K562 (cell line): ENCODE data around the gene POU3F1. TPM values are rescaled to one million over a fixed set of nuclear protein-coding genes. Genes with fewer than 3 reads are reported as not detected.

Experiments
- ATAC-seq: fragments of 200-7000 bp; cut with Tn5 transposase; 3 replicates; pipeline ENCODE4 v1.9.1; 2020; ENCODE audit warnings: moderate library complexity
- BruUV-seq: library from RNA; stranded (reverse); fragments of 400-500 nt; replicated peaks from 2 replicates; lab custom pipeline; 2021; lab: Mats Ljungman, UMichigan
- CTCF ChIA-PET: fragments of 300-600 bp; formaldehyde crosslinking; extraction: SDS; loops from one replicate; lab custom pipeline; 2021; ENCODE audit warnings: low intra/inter-chr PET ratio; lab: Yijun Ruan, JAX
- POLR2A ChIA-PET: fragments of 300-600, 350-650 bp; sonication (Branson Sonifier 250); formaldehyde crosslinking; extraction: SDS; loops from one replicate; lab custom pipeline; 2021; ENCODE audit warnings: antibody characterized with exemption, inconsistent platforms; lab: Yijun Ruan, JAX
- DNase-seq, 4 experiments: peaks; one replicate each; pipeline versions ENCODE4 v3.0.0 to v3.0.0-alpha.2; 2011 to 2018; ENCODE audit warnings: low spot score in 3 of 4, mixed read lengths in 3 of 4; ENCODE audit errors: extremely low read depth in 1 of 4
- FAIRE-seq: peaks from 2 replicates; lab custom pipeline; 2011; peaks lifted over from hg19 to GRCh38; lab: Jason Lieb, UNC
- H2AFZ ChIP-seq: 2 replicates; pipeline ENCODE4 v1.6.0; 2011; ENCODE audit warnings: low read depth, low read length, control low read depth, inconsistent platforms
- H3K27ac ChIP-seq: fragments of 200-600 bp; 3 replicates; pipeline ENCODE4 v1.8.0; 2011; ENCODE audit warnings: low read depth, mild to moderate bottlenecking, control low read depth, inconsistent platforms, low read length, moderate library complexity, mixed read lengths; ENCODE audit errors: extremely low read depth
- H3K27me3 ChIP-seq, 2 experiments: fragments of 300-600 bp in 1 of 2; 2 replicates in 1 of 2; 3 replicates in 1 of 2; pipeline versions ENCODE4 v1.6.0 to v1.8.0; 2011; ENCODE audit warnings: inconsistent platforms in 2 of 2, low read length in 2 of 2, mild to moderate bottlenecking in 1 of 2, mixed read lengths in 1 of 2, moderate library complexity in 1 of 2; ENCODE audit not compliant: control insufficient read depth in 2 of 2, insufficient read depth in 2 of 2
- H3K36me3 ChIP-seq: fragments of 300-600 bp; 3 replicates; pipeline ENCODE4 v1.8.0; 2011; ENCODE audit warnings: mild to moderate bottlenecking, low read length, inconsistent platforms; ENCODE audit not compliant: control insufficient read depth, insufficient read depth
- H3K4me1 ChIP-seq, 2 experiments: fragments of 200-600 bp in 1 of 2; replicated peaks in 1 of 2; 2 replicates in 1 of 2; 3 replicates in 1 of 2; pipeline versions ENCODE4 v1.5.1 to v1.8.0; 2011; ENCODE audit warnings: inconsistent platforms in 2 of 2, low read length in 2 of 2, mild to moderate bottlenecking in 1 of 2, mixed read lengths in 1 of 2, moderate library complexity in 1 of 2; ENCODE audit not compliant: control insufficient read depth in 2 of 2, insufficient read depth in 2 of 2
- H3K4me2 ChIP-seq: 2 replicates; pipeline ENCODE4 v1.6.1; 2011; ENCODE audit warnings: low read length, control low read depth, inconsistent platforms, mixed read lengths; ENCODE audit not compliant: insufficient read depth
- H3K4me3 ChIP-seq: fragments of 200-600 bp; sonication (generic), shearing (Covaris generic); 2 replicates; pipeline ENCODE4 v1.5.1; 2016; ENCODE audit warnings: control low read depth, inconsistent platforms
- H3K79me2 ChIP-seq: fragments of 200-600 bp; 3 replicates; pipeline ENCODE4 v1.8.0; 2011; ENCODE audit warnings: low read length, inconsistent platforms; ENCODE audit not compliant: control insufficient read depth, insufficient read depth
- H3K9ac ChIP-seq, 2 experiments: 2 replicates each; pipeline versions ENCODE4 v1.6.0 to v1.6.1; 2011; ENCODE audit warnings: low read depth in 2 of 2, low read length in 2 of 2, control low read depth in 1 of 2, inconsistent platforms in 1 of 2, mild to moderate bottlenecking in 1 of 2, mixed read lengths in 1 of 2; ENCODE audit not compliant: insufficient read depth in 1 of 2
- H3K9me1 ChIP-seq: one replicate; pipeline ENCODE4 v1.6.0; 2011; ENCODE audit warnings: inconsistent platforms, mild to moderate bottlenecking, low read length, moderate library complexity; ENCODE audit not compliant: control insufficient read depth, insufficient read depth
- H3K9me3 ChIP-seq: replicated peaks from 2 replicates; pipeline ENCODE4 v1.5.1; 2011; ENCODE audit warnings: low read depth, low read length, inconsistent platforms; ENCODE audit not compliant: control insufficient read depth, insufficient read depth
- H4K20me1 ChIP-seq: replicated peaks from 2 replicates; pipeline ENCODE4 v1.6.1; 2011; ENCODE audit warnings: low read length, inconsistent platforms, mixed read lengths; ENCODE audit not compliant: control insufficient read depth, insufficient read depth
- CHCHD3 ChIP-seq: fragments of 250-450 bp; sonication (Bioruptor Pico); IDR thresholded peaks from 2 replicates; pipeline ENCODE4 v2.1.2; 2022; ENCODE audit warnings: mild to moderate bottlenecking
- HDAC8 ChIP-seq: fragments of 450-650 bp; IDR thresholded peaks from 2 replicates; pipeline ENCODE4 v1.6.1; 2016; ENCODE audit warnings: mild to moderate bottlenecking, missing genetic modification characterization, moderate library complexity, missing compliant biosample characterization
- HMG20B ChIP-seq: fragments of 250-450 bp; sonication (Bioruptor Pico); IDR thresholded peaks from 2 replicates; pipeline ENCODE4 v1.5.0; 2021; ENCODE audit warnings: mild to moderate bottlenecking
- KDM5B ChIP-seq: fragments of 200-600 bp; sonication (generic); IDR thresholded peaks from 2 replicates; pipeline ENCODE4 v1.6.1; 2012; ENCODE audit warnings: low read depth, mild to moderate bottlenecking, moderate library complexity, low read length, control low read depth, inconsistent platforms; ENCODE audit not compliant: insufficient replicate concordance
- PRDM10 ChIP-seq: fragments of 450-650 bp; IDR thresholded peaks from 2 replicates; pipeline ENCODE4 v1.6.1; 2018; ENCODE audit not compliant: partially characterized antibody
- TEAD4 ChIP-seq, 2 experiments: sonication (generic) in 1 of 2; formaldehyde crosslinking in 1 of 2; IDR thresholded peaks; 2 replicates each; pipeline versions ENCODE4 v1.6.1 to v1.8.0; 2012 to 2022; ENCODE audit warnings: borderline replicate concordance in 1 of 2, inconsistent platforms in 1 of 2, low read length in 1 of 2, mild to moderate bottlenecking in 1 of 2, missing genetic modification reagents in 1 of 2
- XRCC5 ChIP-seq: fragments of 200-400 bp; formaldehyde crosslinking; IDR thresholded peaks from 2 replicates; pipeline ENCODE4 v1.6.1; 2017; ENCODE audit warnings: low read depth, mild to moderate bottlenecking, low read length
- ZNF263 ChIP-seq: sonication (generic); formaldehyde crosslinking; IDR thresholded peaks from 2 replicates; pipeline ENCODE4 v1.8.0; 2022; ENCODE audit warnings: mild to moderate bottlenecking, missing genetic modification reagents, borderline replicate concordance
- ZZZ3 ChIP-seq: fragments of 450-650 bp; IDR thresholded peaks from 2 replicates; pipeline ENCODE4 v1.6.1; 2016; ENCODE audit warnings: antibody characterized with exemption, mild to moderate bottlenecking, moderate library complexity
- WGBS: fragments of 100-300 bp; shearing (Covaris generic); methylation state at CpG from one replicate; pipeline ENCODE4 v1.1.6; 2016; ENCODE audit warnings: low coverage, mixed read lengths; ENCODE audit not compliant: insufficient coverage; ENCODE audit errors: missing lambda C conversion rate; 5-methylcytosine and 5-hydroxymethylcytosine counted together
- in situ Hi-C: fragments of 300-500 bp; cut with MboI; formaldehyde crosslinking; loops from 4 replicates; pipeline ENCODE4 v1.15.0; 2018; ENCODE audit warnings: inconsistent platforms, mixed read lengths
- intact Hi-C: fragments of 100-400 bp; cut with micrococcal nuclease; formaldehyde crosslinking; loops from 2 replicates; pipeline ENCODE4 v1.14.2; 2022
- polyA plus RNA-seq, 8 experiments: library from polyadenylated mRNA; depleted of rRNA in 4 of 8; stranded (reverse) in 5 of 8; unstranded in 3 of 8; fragments of >200 nt; fragmentation: Nextera tagmentation in 2 of 8; fragmentation: Illumina TruSeq in 1 of 8; extraction: Ambion mirVana in 2 of 8; extraction: Trizol in 1 of 8; gene quantifications; 2 replicates each; pipeline versions ENCODE4 v1.2.1 to v1.2.3, GENCODE V29; 2011 to 2014; ENCODE audit warnings: inconsistent platforms in 1 of 8, missing spikeins in 1 of 8
- total RNA-seq, 7 experiments: library from RNA; depleted of rRNA in 6 of 7; stranded (reverse); fragments of >200 nt in 6 of 7; fragmentation: Illumina TruSeq in 2 of 7; extraction: Trizol in 2 of 7; gene quantifications; 2 replicates each; pipeline versions ENCODE4 v1.2.1 to v1.2.3, GENCODE V29; 2011 to 2021; ENCODE audit warnings: low replicate concordance in 1 of 7

Gene POU3F1
- total and polyA plus RNA-seq, 9 of the 15 experiments (the other 6 are each of a cell fraction or from before 2014, with no cell fraction given), result 0.09 TPM; not detected in 8

- no peak overlapping the region for H3K9ac ChIP-seq
- in situ Hi-C loops, result no loop called here
- H3K4me3 ChIP-seq, result no peak overlapping the region
- TF ChIP-seq PRDM10 (no peak), HMG20B (CRISPR knock-in tag) (no peak), ZNF263 (CRISPR knock-in tag) (no peak), TEAD4 (IDR thresholded peaks at IDR 0.05; ENCODE audit: low read length) (no peak), TEAD4 (CRISPR knock-in tag; IDR thresholded peaks at IDR 0.05; ENCODE audit: borderline replicate concordance) (no peak), CHCHD3 (CRISPR knock-in tag) (no peak), HDAC8 (no peak), ZZZ3 (no peak), KDM5B (no peak), XRCC5 (no peak)
- peaks cover 14% of the 10 kb centered on the region; the same call in 1 of the 2 replicates for H4K20me1 ChIP-seq
- H3K36me3 ChIP-seq, result no peaks in the 10 kb centered on the region
- no peak overlapping the region for H2AFZ ChIP-seq
- ATAC-seq, result no peak
- BruUV-seq, result no TSS peak
- no peaks in the 10 kb centered on the region for H3K79me2 ChIP-seq
- no peaks in the 10 kb centered on the region; a peak in 1 of 5 replicates for H3K4me1 ChIP-seq
- intact Hi-C loops, result no loop called here
- no peak for DNase-seq
- no peaks in the 10 kb centered on the region for H3K9me3 ChIP-seq
- H3K4me2 ChIP-seq, result no peak overlapping the region
- no peak for FAIRE-seq
- H3K27ac ChIP-seq, result no peak overlapping the region
- H3K9me1 ChIP-seq, result no peaks in the 10 kb centered on the region
- WGBS, result 2% methylated on average over 7 of the region's 7 CpGs
- H3K27me3 ChIP-seq, result peaks cover 22 to 36% of the 10 kb centered on the region in 2 experiments; a peak in 4 of 5 replicates
- ChIA-PET CTCF (no interaction called here), POLR2A (interaction anchor here (0.8 to 1.0 kb wide), 2 partner anchors 10 to 80 kb away, joined by 4 read pairs; no protein-coding TSS in a partner anchor)
Observed at GRCh38 chr1:38083541-38083940, 36.9 kb upstream of the POU3F1 start.
